ENCODE data around the gene DGKB.

Gene DGKB

DNA sequence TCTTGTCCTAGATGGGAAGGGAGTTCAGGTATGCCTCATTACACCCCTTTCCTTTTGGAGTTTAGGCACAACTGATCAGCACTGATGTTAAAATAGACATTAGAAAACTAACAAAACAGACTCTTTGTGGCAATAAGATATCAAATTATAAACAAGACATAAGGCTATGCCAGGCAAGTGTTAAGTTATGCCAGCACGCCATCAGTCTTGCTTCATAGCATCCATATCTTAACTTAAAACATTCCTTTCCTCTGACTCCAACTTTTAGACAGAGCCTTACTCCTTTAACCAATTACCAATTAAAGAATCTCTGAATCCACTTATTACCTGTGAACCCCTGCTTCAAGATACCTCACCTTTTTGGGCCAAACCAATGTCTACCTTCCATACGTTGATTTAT is 786.9 kb downstream of the DGKB start:
- no peak for DNase-seq (ENCODE audit: low spot score)

- no peak for DNase-seq (ENCODE audit: low spot score)
These were observed 797.7 kb downstream of the DGKB start for GRCh38 chr7:14104861-14105260.

DNA sequence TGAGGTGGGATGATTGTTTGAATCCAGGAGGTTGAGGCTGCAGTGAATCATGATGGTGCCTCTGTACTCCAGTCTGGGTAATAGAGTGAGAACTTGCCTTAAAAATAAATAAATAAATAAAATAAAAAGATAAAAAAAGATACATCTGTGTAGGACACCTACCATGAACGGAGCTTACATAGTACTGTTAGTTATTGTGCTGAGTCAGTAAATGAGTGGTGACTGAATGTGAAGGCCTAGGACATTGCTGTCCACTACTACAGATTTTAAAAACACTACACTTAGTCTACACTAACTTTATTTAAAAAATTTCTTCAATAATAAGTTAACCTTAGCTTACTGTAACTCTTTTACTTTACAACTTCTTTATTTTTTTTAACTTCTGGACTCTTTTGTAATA is 806.4 kb downstream of the DGKB start:
- no peak for DNase-seq (ENCODE audit: low spot score)

DNA sequence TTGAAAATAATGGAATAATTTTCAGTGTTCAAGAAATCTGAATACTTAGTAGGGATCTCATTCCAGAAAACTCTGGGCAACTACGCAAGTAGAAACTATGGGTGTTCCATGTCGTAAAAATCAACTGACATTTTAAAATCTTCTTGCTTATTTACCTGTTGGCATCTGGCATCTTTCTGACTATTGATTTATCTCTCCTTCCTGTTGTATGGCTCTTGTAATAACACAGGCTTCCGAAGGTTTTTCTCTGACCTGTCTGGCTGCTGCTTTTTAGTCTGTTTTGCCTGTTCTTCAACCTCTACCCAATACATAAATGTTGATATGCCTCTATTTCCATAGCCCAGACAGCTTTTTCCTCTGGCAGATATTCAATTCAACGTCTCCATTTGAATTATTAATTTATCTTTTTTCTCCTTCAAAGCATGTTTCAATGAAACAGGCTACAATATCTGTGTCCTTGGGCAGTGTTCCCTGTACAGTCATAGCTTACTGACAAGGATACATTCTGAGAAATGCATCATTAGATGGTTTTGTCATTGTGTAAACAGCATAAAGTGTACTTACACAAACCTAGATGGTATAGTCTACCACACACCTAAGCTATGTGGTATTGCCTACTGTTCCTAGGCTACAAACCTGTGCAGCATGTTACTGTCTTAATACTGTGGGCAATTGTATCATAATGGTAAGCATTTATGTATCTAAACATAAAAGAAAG is 807.2 kb downstream of the DGKB start:
- DNase-seq (ENCODE audit: low spot score) = no peak

Data from AG08396 (cell line).